Panc1 (cell line): ENCODE results near the gene PDS5A. TPM values are rescaled to one million over a fixed set of nuclear protein-coding genes. Genes with fewer than 3 reads are reported as not detected.

ENCODE experiments used
- ATAC-seq: fragments of 200-7000 bp; cut with Tn5 transposase; 2 replicates; pipeline ENCODE4 v1.9.1; 2020; ENCODE audit warnings: mild to moderate bottlenecking, moderate library complexity
- BruUV-seq: library from RNA; stranded (reverse); fragments of 400-500 nt; replicated peaks from 2 replicates; lab custom pipeline; 2021; lab: Mats Ljungman, UMichigan
- CTCF ChIA-PET: fragments of 300-600 bp; sonication (Branson Sonifier 250); formaldehyde crosslinking; loops from one replicate; lab custom pipeline; 2022; ENCODE audit warnings: antibody characterized with exemption; lab: Charles Lee
- POLR2A ChIA-PET: fragments of 300-600 bp; sonication (Branson Sonifier 250); formaldehyde crosslinking; loops from one replicate; lab custom pipeline; 2022; ENCODE audit warnings: antibody characterized with exemption; lab: Charles Lee
- DNase-seq: peaks from one replicate; pipeline ENCODE4 v3.0.0-alpha.2; 2010; ENCODE audit warnings: low read depth, low spot score
- H3K27ac ChIP-seq: 2 replicates; pipeline ENCODE4 v1.5.1; 2011; ENCODE audit warnings: mild to moderate bottlenecking, low read length, inconsistent platforms
- H3K27me3 ChIP-seq: fragments of 200-500 bp; sonication (Bioruptor generic); 2 replicates; pipeline ENCODE4 v1.6.0; 2014; ENCODE audit warnings: low read length, inconsistent platforms; ENCODE audit not compliant: control insufficient read depth, insufficient read depth
- H3K36me3 ChIP-seq: fragments of 200-500 bp; sonication (Bioruptor generic); 2 replicates; pipeline ENCODE4 v1.5.1; 2014; ENCODE audit warnings: inconsistent platforms, mild to moderate bottlenecking, low read length, moderate library complexity; ENCODE audit not compliant: control insufficient read depth, insufficient read depth
- H3K4me1 ChIP-seq: 2 replicates; pipeline ENCODE4 v1.5.1; 2011; ENCODE audit warnings: inconsistent platforms, mild to moderate bottlenecking, low read length, moderate library complexity; ENCODE audit not compliant: control insufficient read depth, insufficient read depth
- H3K4me3 ChIP-seq, 2 experiments: 2 replicates each; pipeline ENCODE4 v1.5.1; 2011 to 2012; ENCODE audit warnings: low read depth in 2 of 2, low read length in 2 of 2, mild to moderate bottlenecking in 2 of 2, inconsistent platforms in 1 of 2, moderate library complexity in 1 of 2
- H3K9me3 ChIP-seq: fragments of 200-500 bp; sonication (Bioruptor generic); 2 replicates; pipeline ENCODE4 v1.5.1; 2014; ENCODE audit warnings: low read depth, mild to moderate bottlenecking, inconsistent platforms, low read length, moderate library complexity; ENCODE audit not compliant: control insufficient read depth, insufficient read depth
- CTCF ChIP-seq: fragments of 450-650 bp; IDR thresholded peaks from 2 replicates; pipeline ENCODE4 v1.5.1; 2017; ENCODE audit warnings: mild to moderate bottlenecking
- POLR2AphosphoS5 ChIP-seq: IDR thresholded peaks from 2 replicates; pipeline ENCODE4 v1.6.1; 2012; ENCODE audit warnings: mild to moderate bottlenecking, low read depth, low read length, moderate library complexity
- REST ChIP-seq, 2 experiments: IDR thresholded peaks; 2 replicates each; pipeline ENCODE4 v1.6.1; 2011 to 2012; ENCODE audit warnings: low read depth in 2 of 2, control low read depth in 1 of 2, low read length in 1 of 2, mild to moderate bottlenecking in 1 of 2, moderate library complexity in 1 of 2; ENCODE audit not compliant: insufficient read depth in 1 of 2
- SIN3A ChIP-seq: IDR thresholded peaks from 2 replicates; pipeline ENCODE4 v1.6.1; 2012; ENCODE audit warnings: low read depth, mild to moderate bottlenecking, low read length, moderate library complexity, borderline replicate concordance; ENCODE audit not compliant: insufficient read depth
- TCF7L2 ChIP-seq: IDR thresholded peaks from 2 replicates; pipeline ENCODE4 v1.6.1; 2011; ENCODE audit warnings: mild to moderate bottlenecking, low read depth, low read length, inconsistent platforms
- in situ Hi-C: cut with HindIII; loops from 2 replicates; pipeline ENCODE4 v1.10.0; 2016; ENCODE audit warnings: low sequenced_read_pairs, low pct_unique_long_range_greater_than_20kb
- intact Hi-C: fragments of 100-400 bp; cut with micrococcal nuclease; formaldehyde crosslinking; loops from one replicate; pipeline ENCODE4 v1.10.0; 2022; ENCODE audit not compliant: unreplicated experiment
- total RNA-seq: library from RNA; stranded (reverse); gene quantifications from one replicate; pipeline ENCODE4 v1.2.1, GENCODE V29; 2021; ENCODE audit not compliant: unreplicated experiment

The PDS5A gene
- total RNA-seq, 1 experiment from 2014 or later: 69.2 TPM

- H3K27me3 ChIP-seq: no peaks in the 10 kb centered on the region
- no peak for ATAC-seq
- intact Hi-C loops (no loop called here), in situ Hi-C loops (no loop called here)
- no peak for TF ChIP-seq CTCF
- ChIA-PET POLR2A (interaction anchor here (0.6 kb wide), 1 partner anchor 122 kb away, joined by 3 read pairs; no protein-coding TSS in a partner anchor), CTCF (no interaction called here)
- no peaks in the 10 kb centered on the region for H3K9me3 ChIP-seq
- no peak overlapping the region for H3K4me3 ChIP-seq
- H3K4me1 ChIP-seq: no peaks in the 10 kb centered on the region
- no peak overlapping the region for H3K27ac ChIP-seq
- peaks cover 18% of the 10 kb centered on the region for H3K36me3 ChIP-seq
- no peak for DNase-seq
- BruUV-seq: no TSS peak
These were observed 112.4 kb downstream of the PDS5A start for GRCh38 chr4:39865280-39865679.

GRCh38 chr4:39864391-39864790, 113.3 kb downstream of the PDS5A start:
- Histone ChIP-seq H3K36me3 (peaks cover 18% of the 10 kb centered on the region), H3K27ac (no peak overlapping the region), H3K27me3 (no peaks in the 10 kb centered on the region), H3K4me1 (no peaks in the 10 kb centered on the region), H3K9me3 (no peaks in the 10 kb centered on the region), H3K4me3 (no peak overlapping the region)
- no peak for TF ChIP-seq TCF7L2
- TF ChIP-seq SIN3A: no peak
- no peak for TF ChIP-seq POLR2AphosphoS5
- no peak for TF ChIP-seq CTCF
- TF ChIP-seq REST (IDR thresholded peaks at IDR 0.05; ENCODE audit: insufficient read depth in 1 of 2, low read depth in 2 of 2, low read length in 1 of 2): no peak
- POLR2A ChIA-PET: no interaction called here
- no TSS peak for BruUV-seq
- intact Hi-C loops (no loop called here), in situ Hi-C loops (no loop called here)
- no peak for DNase-seq
- CTCF ChIA-PET: no interaction called here
- ATAC-seq: no peak
